Measurements from ENCODE around the gene RELL1.

Gene RELL1, protein sequence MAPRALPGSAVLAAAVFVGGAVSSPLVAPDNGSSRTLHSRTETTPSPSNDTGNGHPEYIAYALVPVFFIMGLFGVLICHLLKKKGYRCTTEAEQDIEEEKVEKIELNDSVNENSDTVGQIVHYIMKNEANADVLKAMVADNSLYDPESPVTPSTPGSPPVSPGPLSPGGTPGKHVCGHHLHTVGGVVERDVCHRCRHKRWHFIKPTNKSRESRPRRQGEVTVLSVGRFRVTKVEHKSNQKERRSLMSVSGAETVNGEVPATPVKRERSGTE

DNA sequence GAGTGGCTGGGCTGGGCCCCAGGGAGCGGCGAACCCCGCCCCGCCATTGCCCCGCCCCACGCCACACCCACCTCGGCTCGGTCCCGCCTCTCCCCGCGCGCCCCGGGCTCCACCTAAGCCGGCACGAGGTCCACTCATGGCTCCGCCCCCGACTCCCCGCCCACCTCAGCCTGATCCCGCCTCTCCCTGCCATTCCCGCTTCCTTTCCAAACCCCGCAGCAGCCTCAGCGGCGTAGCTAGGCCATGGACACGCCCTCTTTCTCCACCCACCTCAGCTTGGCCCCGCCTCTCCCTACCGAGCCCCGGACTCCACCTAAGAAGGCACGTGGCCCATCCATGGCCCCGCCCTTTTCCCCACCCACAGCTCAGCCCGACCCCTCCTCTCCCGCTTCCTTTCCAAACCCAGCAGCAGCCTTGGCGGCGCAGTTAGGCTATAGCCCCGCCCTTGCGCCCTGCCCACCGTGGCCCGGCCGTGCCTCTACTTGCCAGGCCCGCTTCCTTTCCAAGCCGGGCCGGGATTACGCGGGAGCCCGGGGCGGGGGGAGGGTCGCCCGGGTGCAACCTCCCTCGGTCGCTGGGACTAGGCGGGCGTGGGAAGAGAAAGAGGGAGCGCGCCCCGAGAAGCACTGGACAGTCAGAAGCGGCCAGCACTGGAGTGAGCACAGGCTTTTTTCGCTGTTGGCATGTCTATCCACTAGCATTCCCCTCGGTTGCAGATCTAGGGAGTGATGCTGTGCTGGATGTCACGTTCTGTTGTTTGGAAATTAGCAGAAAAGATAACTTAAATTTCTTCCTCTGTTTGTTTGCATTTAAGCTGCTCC, at the start of gene RELL1:
Gene RELL1, minus strand, starts transcription at position 4 of the 821 bp plus-strand sequence. CDS start 89 bp downstream, outside the sequence.
- DNase-seq = peak; percentile 100

DNA sequence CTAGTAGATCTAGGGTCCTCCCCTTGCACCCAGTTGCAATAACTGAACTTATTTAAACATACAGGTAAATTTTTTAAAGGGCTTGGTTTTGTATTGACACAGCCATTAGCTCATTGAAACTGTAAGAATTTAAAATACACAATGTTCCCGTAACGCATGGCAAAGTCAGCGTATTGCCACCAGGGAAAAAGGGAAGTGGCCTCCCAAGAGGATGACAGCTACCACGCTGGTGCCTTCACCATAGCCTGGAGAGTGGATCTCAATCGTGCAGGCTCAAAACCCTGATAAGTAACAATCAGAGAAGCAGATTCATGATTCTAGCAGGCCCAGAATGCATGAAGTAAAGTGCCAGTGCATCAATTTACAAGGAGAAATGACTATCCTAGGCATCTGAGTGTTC, 49.4 kb upstream of the RELL1 start:
- no peak for DNase-seq

DNA sequence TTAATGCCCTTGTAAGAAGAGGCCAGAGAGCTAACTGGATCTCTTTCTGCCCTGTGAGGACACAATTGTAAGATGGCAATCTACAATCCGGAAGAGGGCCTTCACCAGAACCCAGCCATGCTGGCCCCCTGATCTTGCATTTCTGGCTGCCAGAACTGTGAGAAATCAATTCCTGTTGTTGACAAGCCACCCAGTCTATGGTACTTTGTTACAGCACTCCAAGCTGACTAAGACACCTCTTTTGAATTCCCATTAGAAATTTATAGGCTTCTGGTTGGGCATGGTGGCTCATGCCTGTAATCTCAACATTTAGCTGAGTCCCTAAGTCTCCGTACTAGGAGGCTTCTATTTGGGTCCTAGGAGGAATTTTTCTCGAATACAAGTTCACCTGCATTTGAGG, 48.8 kb upstream of the RELL1 start:
- no peak for DNase-seq

DNA sequence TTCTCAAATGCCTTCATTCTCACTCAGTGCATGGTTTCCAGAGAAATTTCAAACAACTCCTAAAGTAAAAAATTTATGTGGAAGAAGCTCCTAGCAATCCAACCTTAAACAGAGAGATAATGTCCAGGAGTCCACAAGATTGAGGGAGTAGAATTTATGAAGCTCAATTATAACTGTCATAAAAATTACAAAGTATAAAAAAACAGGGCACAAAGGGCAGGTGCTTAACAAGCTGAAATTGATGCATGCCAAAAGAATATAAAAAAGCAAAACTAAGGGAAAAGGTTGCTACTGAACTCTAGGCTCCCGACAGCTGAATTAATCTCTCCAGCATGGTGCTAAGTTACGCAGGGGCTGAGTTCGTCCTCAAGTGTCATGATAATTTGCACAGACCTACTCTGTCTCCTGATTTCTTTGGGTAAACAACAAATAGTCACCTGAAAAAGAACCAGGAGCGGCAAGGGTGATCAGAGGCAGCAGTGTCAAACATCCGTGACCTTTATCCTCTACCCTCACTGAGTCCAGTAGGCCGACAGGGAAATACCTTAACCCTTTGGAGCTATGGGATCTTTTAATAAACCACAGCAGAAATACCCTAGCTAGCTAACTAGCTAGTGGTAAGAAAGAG, 47.2 kb upstream of the RELL1 start:
- DNase-seq = no peak

DNA sequence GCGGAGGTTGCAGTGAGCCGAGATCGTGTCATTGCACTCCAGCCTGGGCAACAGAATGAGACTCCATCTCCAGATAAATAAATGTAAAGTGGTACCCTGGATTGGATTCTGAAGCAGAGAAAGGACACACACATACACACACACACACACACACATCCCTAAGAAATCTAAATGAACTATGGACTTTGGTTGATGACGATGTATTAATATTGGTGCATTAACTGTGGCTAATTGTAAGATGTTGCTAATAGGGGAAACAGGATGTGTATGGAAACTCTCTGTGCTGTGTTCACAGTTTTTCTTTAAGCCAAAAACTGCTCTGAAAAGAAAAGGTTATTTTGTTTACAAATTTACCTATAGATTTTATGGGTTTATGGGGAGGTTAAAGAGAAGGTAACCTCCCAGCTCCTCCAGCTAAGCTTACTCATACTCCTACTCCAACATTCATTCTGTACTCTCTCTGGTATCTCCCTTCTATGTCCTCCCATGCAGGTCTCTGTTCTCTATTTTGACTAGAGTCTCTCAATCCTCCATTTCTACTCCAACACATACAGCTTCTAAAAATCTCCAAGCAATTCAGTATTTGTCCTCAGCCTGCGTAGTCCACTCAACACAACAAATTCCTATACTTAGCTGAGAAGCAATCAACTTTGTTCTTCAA, 46.5 kb upstream of the RELL1 start:
- no peak for DNase-seq

DNA sequence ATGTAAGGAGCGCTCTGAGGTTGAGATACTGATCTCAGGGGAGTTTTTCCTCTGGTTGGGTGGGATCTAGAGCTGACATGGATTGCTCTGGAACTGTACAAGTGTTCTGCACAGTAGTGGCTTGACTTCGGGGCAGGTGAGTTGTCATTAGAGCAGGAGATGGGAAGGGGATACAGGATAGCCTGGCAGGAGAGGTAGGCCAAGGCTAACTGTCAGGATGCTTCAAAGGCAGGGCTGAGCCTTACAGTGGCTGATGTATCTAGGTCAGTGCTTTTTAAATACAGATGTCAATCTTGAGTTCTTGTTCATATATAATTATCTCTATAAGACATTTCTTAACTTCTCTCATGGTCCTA, 43.5 kb upstream of the RELL1 start:
- no peak for DNase-seq

DNA sequence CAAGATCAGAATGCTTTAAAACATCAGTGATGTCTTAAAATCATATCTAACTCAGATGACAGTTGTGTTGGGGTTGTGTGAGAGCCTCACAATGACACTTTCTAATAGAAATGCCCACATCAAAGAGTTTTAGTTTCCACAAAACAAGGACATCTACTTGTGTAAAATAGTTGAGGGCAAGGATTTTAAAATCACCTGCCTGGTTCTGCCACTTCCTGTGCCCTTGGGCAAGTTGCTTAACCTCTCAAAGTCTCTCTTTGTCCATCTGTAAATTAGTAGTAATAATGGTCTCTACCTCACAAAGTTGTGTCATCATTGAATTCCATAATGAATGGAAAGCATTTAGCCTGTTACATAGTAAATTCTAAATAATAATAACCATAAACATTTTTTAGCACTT, 41.9 kb upstream of the RELL1 start:
- DNase-seq = no peak

DNA sequence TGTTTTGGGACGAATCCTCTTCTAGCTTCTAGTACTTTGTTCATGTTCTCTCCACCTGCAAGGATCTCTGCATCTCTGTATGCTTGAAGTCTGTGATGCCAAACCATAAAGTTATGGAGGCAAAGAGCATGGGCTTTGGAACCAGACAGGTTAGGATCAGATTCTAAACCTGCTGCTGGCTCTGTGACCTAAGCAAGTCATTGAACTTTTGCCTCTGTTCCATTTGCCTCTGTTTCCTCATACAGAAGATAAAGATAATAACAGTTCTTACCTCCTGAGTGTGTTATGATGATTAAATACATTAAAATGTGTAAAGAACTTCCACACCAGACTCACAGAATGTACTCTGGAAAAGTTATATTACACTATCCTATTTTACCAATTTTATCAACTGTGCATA, 41.5 kb upstream of the RELL1 start:
- DNase-seq = no peak

DNA sequence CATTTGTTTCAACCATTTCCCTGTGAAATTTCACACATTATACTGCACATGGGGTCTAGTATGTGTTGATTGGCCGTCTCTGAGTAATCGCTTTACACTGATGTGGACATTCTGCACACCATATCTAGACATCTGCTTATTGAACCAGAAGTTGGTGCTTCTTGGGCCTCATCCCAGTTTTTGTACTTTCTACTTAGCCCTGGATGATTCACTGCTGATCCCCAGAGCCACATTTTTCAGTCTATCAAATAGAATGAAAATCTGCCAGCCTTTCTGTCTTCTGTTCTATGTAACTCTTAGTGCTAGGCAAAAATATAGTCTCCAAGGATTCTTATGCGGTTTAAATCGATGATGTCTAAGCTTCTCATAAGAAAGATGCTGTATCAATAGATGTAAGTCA, 40.5 kb upstream of the RELL1 start:
- DNase-seq = no peak

DNA sequence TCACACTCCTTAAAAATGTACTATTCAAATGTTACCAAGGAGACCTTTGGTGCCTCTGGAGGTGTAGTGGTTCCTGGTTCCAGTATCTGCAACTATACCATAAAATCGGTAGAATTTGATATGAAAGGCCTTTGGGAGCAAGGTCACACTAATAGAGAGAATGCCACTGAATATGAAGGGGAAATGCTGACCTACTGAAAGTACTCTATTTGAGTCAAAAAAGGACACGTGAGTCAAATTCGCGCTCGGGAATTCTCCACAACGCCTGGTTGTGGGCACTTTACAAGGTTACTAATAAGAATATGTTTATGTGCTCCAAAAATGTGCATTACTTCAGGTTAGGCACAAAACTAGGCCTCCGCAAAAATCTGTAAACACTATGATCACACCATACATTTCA, 39.5 kb upstream of the RELL1 start:
- no peak for DNase-seq

DNA sequence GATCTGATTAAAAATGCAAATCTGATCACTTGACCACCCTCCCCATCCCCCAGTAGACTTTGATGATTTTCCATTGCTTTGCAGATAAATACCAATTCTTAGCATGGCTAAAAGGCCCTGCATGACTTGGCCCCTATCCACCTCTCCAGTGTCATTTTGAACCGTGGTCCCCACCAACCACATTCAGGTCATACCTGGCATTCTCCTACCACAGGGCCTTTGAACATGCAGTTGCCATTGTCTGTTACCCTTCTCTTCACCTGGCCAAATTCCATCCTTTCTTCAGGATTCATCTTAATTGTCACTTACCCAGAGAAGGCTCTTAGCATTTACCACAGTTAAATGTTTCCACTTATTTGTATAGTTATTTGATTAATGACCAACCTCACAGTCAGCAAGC, 36.9 kb upstream of the RELL1 start:
- no peak for DNase-seq

DNA sequence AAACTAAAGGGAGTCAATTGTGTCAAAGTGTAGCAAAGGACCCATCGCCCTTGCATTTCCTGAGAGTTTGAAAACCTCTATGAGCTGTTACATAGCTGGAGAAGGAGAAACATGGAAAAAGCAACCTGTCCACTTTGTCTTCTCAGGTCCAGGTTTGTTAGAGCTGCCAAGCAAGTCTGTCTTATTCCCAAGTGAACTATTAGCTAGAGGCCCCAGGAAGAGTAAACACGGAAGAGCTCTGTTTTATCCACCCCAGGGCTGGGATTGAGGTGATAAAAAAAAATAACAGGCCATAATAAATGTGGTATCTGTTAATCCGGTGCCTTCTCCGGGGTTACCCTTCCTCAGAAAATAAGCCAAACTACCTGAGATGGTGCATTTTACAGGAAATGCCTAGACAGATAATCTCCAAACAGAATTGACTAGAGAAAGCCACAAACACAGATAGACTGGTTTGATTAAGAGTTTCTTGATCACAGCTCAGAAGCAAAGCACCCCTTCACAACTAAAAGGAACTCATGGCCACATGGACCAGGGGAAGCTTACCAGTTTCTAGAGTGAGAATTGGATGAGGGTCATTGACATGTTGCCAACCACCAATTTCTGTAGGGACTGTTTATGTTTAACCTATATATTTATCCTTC, 35.9 kb upstream of the RELL1 start:
- no peak for DNase-seq

DNA sequence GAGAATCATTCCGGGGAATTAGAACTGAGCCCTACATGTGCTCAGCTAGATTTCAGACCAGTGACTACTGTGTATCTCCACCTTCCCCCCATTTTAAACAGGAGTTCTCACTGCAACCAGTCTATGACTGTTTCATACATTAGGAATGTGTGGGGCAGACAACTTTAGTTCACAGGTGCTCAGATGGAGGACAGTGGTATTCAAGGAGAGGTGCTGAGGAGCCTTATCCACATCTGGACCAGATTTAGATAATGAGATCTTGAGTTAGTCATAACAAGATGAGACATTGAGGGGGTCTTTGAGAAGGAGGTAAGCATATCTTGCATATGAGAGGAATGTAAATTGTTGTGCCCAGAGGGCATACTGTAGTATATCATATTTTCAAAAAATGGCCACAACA, 32.8 kb upstream of the RELL1 start:
- no peak for DNase-seq

DNA sequence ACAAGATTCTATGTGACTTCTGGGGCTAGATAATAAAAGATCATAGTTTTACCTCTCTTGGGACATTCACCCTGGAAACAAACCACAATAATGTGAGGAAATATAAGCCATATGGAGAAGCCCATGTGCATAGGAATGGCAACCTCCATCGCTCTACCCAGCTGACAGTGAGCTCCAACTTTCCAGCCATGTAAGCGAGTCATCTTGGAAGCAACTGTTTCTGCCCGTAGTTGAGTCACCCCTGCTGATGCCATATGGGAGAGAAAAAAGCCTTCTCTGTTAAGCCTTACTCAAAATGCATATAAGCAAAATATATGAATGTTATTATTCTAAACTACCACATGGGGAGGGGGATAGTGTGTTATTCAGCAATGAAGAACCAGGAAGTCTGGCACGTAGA, 31.4 kb upstream of the RELL1 start:
- DNase-seq = no peak

DNA sequence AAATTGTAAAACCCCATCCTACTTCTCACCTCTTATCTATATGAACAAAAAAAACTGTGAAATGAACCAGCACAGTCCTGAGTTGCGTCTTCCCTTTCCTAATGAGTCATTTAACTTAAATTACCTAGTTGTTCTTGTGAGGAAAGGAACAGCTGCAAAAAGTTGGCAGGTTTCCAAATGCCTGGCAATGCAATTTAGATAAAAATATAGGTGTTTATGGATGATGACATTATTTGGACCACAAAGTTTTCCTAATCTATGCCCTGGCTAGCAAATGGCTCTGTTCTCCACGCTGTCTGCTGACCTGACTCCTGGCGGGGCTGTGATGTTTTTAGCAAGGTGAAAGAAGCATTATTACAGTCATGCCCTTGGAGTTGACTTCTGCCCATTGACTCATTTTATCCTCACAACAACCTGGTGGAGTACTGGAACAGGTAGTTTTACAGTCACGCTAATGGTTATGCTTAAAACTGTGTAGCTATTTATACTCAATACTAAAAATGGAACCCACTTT, 29.8 kb upstream of the RELL1 start:
- DNase-seq = no peak

DNA sequence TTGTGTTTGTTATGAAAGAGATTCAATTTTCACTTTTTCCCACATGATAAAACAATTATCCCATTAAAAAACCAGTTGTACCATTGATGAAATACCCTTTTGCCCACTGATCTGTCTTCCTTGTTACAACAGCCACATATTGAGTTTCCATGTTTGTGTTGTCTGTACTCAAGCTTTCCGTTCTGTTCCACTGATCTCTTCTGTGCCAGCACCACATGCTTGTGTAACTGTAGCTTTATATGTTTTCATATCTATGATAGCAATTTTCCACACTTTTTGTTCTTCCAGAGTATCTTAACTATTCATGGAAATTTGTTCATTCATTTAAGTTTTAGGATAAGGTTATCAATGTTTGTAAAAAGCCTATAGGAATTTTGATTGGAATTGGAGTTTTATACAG, 24.3 kb upstream of the RELL1 start:
- DNase-seq = no peak

DNA sequence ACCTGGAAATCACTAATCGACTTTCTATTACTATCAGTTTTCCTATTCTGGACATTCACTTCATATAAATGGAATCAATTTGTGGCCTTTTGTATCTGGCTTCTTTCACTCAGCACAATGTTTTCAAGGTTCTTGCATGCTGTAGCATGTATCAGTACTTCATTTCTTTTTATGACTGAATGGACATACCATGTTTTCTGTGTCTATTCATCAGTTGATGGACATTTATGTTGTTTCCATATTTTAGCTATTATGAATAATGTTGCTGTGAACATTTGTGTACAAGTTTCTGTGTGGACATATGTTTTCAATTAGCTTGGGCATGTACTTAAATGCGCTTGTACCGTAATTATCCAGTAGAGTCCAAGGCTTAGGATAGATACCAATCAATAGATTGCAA, 19.9 kb upstream of the RELL1 start:
- DNase-seq = no peak

DNA sequence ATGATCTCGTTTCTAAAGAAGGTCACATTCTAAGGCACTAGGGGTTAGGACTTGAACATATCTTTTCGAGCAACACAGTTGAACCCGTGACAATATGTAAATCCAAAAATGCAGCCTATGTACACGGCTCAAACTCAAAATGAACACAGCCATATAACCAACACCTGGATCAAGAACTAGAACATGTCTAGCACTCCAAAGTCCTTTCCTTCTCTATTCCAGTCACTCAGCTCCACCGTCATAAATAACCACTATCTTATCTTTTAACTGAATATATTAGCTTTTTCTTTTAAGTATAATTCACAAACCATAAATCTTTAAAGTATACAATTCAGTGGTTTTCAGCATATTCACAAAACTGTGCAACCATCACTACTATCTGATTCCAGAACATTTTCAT, 19.4 kb upstream of the RELL1 start:
- DNase-seq = no peak

DNA sequence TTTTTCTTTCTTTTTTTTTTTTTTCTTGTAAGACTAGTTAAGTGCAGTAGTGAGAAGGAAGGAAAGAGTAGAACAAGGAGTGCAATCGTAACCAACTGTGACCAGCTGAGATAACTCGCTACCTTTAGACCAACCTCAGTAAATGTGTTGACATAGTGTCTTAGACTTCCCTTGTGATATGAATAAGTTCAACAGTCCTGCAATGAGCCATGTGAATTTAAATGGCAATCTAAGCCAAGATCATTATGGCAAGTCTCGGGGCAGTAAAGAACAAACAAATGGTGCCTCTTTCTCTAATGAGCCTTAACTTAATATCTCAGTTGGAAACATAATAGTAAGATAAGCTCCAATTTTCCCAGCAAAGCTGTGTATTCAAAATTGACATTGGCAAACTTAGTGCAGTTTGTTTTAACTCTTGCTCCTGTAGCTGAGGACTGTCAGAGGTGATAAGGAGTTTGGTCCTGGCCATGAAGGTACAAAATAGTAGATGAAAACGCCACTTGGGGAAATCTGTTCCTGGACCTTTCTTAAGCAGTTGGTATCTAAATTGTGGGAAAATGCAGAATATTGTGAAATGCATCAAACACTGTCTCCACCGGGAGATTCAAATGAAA, 13.8 kb upstream of the RELL1 start:
- DNase-seq = no peak

DNA sequence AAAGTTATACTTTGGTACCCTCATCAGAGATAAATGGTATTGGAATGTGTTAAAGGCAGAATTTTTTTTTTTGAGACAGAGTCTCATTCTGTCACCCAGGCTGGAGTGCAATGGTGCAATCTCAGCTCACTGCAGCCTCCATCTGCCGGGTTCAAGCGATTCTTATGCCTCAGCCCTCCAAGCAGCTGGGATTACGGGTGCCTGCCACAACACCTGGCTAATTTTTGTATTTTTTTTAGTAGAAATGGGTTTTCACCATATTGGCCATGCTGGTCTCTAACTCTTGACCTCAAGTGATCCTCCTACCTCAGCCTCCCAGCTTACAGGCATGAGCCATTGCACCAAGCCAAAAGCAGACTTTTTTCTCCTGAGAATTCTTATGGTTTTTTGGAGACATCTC, 11.4 kb upstream of the RELL1 start:
- no peak for DNase-seq

DNA sequence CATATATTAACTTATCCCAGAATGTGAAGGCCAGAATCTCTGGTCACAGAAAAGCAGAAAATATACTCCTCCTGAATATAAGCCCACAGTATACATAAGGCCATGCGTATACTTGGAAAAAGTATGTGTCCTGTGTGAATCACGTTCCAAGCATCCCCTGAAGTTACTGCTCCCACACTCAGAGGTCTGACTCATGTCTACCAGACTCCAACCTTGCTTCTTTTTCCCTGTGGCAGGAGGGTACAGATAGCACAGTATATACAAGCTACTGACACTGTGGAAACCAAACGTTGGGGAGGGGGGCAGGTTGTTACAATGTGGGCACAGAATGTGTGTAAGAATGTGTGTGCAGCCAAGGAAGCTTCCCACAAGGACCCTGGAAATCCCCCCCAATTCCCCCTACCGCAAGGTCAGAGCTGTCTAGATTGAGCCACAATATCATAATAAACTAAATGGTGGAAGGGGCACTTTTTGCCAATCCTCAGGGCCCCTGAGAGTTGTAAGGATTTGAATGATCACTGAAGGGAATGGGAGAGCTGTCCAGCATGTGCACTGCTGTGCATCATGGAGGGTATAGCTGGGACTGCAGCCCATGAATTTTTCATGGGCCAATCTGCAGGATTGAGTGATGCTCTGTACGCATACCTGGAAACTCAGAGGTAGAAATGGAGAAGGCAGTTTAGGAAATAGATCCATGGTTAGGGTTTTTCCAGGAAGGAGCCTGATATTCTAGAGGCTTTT, 7.4 kb upstream of the RELL1 start:
- no peak for DNase-seq

DNA sequence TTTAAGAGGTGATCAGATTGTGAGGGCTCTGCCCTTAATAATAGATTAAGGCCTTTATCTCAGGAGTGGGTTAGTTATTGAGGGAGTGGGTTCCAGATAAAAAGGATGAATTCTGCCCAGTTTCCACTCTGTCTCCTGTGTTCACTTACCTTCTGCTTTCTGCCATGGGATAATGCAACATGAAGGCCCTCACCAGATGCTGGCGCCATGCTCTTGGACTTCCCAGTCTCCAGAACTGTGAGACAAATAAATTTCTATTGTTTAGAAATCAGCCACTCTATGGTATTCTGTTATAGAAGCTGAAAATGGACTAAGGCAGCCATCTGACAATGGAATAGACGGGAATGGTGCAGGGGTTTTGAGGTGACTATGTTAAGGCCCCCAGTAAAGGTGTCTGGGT, 6.9 kb upstream of the RELL1 start:
- no peak for DNase-seq
